ACC112 (cell line): ENCODE data around the gene CREB1.
A peak's percentile ranks its signal among the peaks of the same experiment; 100 is the strongest.

Experiments used
- H2AFZ ChIP-seq: fragments of 200-600 bp; sonication (generic); one replicate; pipeline ENCODE4 v1.6.0; 2017; ENCODE audit warnings: antibody characterized with exemption, low read length; ENCODE audit not compliant: unreplicated experiment
- H3K27ac ChIP-seq: fragments of 200-600 bp; sonication (generic); 2 replicates; pipeline ENCODE4 v1.5.1; 2014; ENCODE audit warnings: low read depth, mild to moderate bottlenecking, antibody characterized with exemption, low read length, moderate library complexity
- H3K27me3 ChIP-seq: fragments of 200-600 bp; sonication (generic); 2 replicates; pipeline ENCODE4 v1.6.1; 2014; ENCODE audit warnings: mild to moderate bottlenecking, antibody characterized with exemption, low read length, moderate library complexity, mixed read lengths; ENCODE audit not compliant: insufficient read depth
- H3K36me3 ChIP-seq: fragments of 200-600 bp; sonication (generic); 2 replicates; pipeline ENCODE4 v1.6.1; 2016; ENCODE audit warnings: mild to moderate bottlenecking, antibody characterized with exemption, low read length, moderate library complexity, mixed read lengths; ENCODE audit not compliant: insufficient read depth
- H3K4me1 ChIP-seq: fragments of 200-600 bp; sonication (generic); one replicate; pipeline ENCODE4 v1.6.1; 2016; ENCODE audit warnings: low read length, mixed read lengths; ENCODE audit not compliant: insufficient read depth, unreplicated experiment, control insufficient read depth
- H3K4me3 ChIP-seq: fragments of 200-600 bp; sonication (generic); 2 replicates; pipeline ENCODE4 v1.5.1; 2014; ENCODE audit warnings: mild to moderate bottlenecking, low read depth, low read length
- H3K79me2 ChIP-seq: fragments of 200-600 bp; sonication (generic); one replicate; pipeline ENCODE4 v1.6.0; 2016; ENCODE audit warnings: low read length; ENCODE audit not compliant: control insufficient read depth, unreplicated experiment, insufficient read depth

CREB1 gene

GRCh38 chr2:207614824-207615223 lies 85.1 kb downstream of the CREB1 start:
- Histone ChIP-seq H3K27me3 (no peaks in the 10 kb centered on the region), H3K36me3 (peaks cover 11% of the 10 kb centered on the region)

DNA sequence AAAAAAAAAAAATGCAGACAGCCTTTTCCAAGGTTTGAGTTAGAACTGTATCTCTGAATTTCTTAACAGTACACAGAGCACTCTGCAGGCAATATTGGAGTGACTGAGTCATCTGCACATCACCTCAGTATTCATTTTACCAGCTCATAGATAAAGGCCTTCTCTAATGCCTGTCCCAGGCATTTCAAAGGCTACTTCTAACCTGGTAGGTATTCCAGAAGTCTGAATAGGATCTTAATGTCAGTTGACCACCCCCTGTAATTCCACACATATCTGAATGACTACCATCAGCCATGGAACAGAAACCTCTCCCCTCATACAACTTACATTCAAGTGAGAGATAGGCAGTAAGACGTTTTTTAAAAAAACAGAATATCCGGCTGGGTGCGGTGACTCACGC lies 86.4 kb downstream of the CREB1 start:
- Histone ChIP-seq H3K79me2 (no peaks in the 10 kb centered on the region), H3K27me3 (no peaks in the 10 kb centered on the region), H3K4me1 (peaks cover 25% of the 10 kb centered on the region), H2AFZ (no peak overlapping the region), H3K36me3 (peaks cover 11% of the 10 kb centered on the region), H3K4me3 (no peak overlapping the region), H3K27ac (peak overlapping the region; percentile 96)

More at GRCh38 chr2:207614824-207615223, 85.1 kb downstream of the CREB1 start:
- H3K27ac ChIP-seq, result no peak overlapping the region
- H2AFZ ChIP-seq, result no peak overlapping the region
- H3K79me2 ChIP-seq, result no peaks in the 10 kb centered on the region
- no peak overlapping the region for H3K4me3 ChIP-seq
- H3K4me1 ChIP-seq, result peaks cover 25% of the 10 kb centered on the region

DNA sequence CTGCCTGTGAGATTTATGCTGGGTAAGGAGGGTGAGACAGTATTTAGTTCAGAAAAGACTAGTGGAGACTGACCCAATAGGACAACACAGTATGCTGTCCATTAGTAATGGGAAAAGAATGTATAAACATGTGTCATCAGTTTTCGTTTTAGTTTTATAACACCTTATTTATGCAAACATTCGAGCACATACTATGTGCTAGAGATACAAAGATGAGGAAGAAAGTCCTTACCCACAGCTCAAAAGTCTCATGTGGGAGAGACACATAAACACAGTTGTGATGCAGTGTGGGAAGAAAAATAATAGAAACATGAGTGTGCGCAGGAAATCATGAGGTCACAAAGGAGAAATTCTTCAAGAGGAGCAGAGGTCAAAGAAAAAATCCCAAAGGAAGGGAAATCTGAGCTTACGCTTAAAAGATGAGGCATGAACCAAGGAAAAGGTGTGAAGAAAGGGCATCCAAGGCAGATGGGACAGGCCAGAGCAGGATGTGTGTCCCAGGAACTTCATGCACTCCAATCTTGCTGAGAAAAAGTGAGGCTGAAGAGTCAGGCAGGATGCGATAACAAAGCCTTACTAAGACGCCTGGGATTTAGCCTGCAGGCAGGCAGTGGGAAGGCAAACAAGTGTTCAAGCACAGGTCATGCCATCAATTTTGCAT lies 87.4 kb downstream of the CREB1 start:
- peak overlapping the region; percentile 31 for H2AFZ ChIP-seq
- peaks cover 11% of the 10 kb centered on the region for H3K36me3 ChIP-seq
- H3K27me3 ChIP-seq, result no peaks in the 10 kb centered on the region
- H3K79me2 ChIP-seq, result no peaks in the 10 kb centered on the region
- H3K4me1 ChIP-seq, result peaks cover 25% of the 10 kb centered on the region
- peak overlapping the region; percentile 96 for H3K27ac ChIP-seq
- peak overlapping the region; percentile 42 for H3K4me3 ChIP-seq

DNA sequence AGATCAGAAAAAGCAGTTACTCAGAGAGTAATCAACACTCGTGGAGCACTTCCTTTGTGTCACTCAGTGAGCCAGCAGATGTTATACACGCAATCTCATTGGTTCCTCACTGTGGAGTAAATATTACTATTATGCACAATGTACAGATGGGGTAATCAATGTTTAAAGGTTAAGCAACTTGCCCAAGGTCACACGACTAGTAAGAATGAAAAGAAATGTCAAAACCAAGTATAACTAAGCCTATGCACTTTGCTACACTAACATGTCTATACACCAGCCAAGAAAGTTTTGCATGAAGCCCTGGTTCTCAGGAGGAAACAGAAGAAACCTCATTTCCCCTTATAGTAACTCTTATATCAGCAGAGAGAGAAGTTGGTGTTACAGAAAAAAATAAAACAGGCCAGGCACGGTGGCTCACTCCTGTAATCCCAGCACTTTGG lies 90.0 kb downstream of the CREB1 start:
- Histone ChIP-seq H3K36me3 (peaks cover 6% of the 10 kb centered on the region), H2AFZ (no peak overlapping the region), H3K27me3 (no peaks in the 10 kb centered on the region), H3K27ac (no peak overlapping the region), H3K4me1 (peaks cover 32% of the 10 kb centered on the region), H3K79me2 (peaks cover 8% of the 10 kb centered on the region), H3K4me3 (no peak overlapping the region)

- peaks cover 8% of the 10 kb centered on the region for H3K79me2 ChIP-seq
- H3K27ac ChIP-seq, result no peak overlapping the region
- no peaks in the 10 kb centered on the region for H3K27me3 ChIP-seq
- H2AFZ ChIP-seq, result no peak overlapping the region
- H3K4me1 ChIP-seq, result peaks cover 23% of the 10 kb centered on the region
- peaks cover 3% of the 10 kb centered on the region for H3K36me3 ChIP-seq
- H3K4me3 ChIP-seq, result no peak overlapping the region
Observed at GRCh38 chr2:207621501-207622039, 91.8 kb downstream of the CREB1 start.

DNA sequence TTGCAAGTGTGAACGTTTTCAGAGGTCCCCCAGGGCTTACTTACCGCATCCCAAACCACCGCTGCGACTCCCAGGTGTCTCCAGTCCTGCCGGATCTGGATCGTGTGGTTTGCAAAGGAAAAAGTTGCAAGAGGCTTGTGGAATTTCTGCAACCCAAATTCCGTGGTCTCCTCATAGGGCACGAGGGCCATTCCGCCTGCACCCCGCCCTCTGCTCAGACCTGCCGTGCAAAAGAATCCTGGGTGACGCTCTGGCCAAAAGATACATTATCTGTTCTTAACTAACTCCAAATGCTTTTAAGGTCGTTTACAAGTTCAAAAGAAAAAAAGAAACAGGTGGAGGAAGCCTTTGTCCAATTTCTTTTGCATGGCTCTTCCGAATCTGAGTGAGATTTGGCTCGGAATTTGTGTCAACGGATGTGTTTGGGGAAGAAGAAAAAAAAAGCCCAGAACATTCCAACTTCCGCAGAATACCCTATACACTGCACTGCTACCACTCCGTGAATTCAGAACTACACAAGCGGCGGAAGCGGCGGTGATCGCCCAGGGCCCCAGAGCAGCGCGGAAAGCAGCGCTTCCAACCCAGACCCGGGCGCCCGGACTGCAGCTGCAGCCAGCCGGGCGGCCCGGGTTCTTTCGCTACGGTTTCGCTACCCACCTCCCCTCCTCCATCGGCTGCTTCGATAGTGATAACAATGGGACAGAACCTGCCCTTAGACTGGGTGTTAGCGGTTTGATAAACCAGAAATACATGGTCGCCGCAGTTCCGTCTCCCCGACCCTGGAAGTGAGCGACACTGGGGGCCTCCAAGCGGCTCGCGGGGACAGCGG lies 94.6 kb downstream of the CREB1 start:
- peaks cover 7% of the 10 kb centered on the region for H3K4me1 ChIP-seq
- peak overlapping the region; percentile 88 for H3K4me3 ChIP-seq
- H3K27ac ChIP-seq, result peak overlapping the region; percentile 72

DNA sequence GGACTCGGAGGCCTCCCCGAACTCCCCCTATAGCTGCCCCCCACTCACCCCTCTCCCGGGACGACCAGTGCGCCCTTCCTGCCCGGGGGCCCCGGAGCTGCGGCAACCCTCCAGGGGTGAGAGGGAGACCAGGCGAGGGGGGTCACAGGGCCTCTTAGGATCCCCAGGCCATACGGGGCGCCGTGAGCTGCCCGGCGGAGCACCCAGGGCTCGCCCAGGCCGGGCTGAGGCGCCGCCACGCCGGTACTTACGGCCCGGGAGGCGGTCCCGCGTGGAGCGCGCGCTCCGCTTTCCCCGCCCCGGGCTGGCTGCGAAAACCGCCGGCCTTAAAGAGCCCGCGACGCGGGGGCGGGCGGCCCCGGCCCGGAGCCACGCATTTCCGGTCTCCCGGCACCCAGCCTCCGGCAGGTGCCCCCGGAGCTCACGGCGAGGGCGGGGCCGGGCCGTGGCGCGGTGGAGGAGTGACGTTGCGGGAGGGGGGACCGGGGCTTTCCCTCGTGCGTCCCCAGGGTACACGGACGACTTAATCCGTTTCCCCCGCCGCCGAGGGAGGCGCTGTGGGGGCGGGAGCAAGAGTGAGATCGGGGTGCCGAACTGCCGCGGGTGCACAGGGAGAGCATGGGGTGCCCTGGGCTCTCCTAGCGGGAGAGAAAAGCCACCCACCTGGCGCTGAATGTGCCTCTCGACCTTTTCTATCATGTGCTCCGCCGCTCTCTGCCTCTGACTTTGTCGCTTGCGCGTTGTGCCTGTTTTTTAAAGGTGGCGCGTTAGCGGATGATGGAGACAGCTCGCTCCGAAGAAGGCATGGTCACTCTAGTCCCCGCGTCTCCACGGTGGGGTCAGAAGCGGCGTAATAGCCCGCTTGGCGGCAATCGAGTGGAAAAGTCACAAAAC lies 95.5 kb downstream of the CREB1 start, which contains the start of gene METTL21A:
Gene METTL21A, minus strand, starts transcription at position 381 of the 894 bp plus-strand sequence. CDS start 1,019 bp downstream, outside the sequence.
- Histone ChIP-seq H3K4me1 (peaks cover 7% of the 10 kb centered on the region), H2AFZ (peak within 1 kb of the TSS; percentile 98), H3K79me2 (peaks cover 8% of the 10 kb centered on the region), H3K27ac (peak within 1 kb of the TSS; percentile 72), H3K36me3 (no peaks in the 10 kb centered on the region), H3K4me3 (peak within 1 kb of the TSS; percentile 88), H3K27me3 (no peaks in the 10 kb centered on the region)

More for the DNA sequence above, 94.6 kb downstream of the CREB1 start:
- H3K27me3 ChIP-seq, result no peaks in the 10 kb centered on the region
- H2AFZ ChIP-seq, result peak overlapping the region; percentile 91
- peaks cover 8% of the 10 kb centered on the region for H3K79me2 ChIP-seq
- peaks cover 3% of the 10 kb centered on the region; the same call in 1 of the 2 replicates for H3K36me3 ChIP-seq

GRCh38 chr2:207629553-207629952 lies 99.8 kb downstream of the CREB1 start:
- H3K4me1 ChIP-seq, result peaks cover 21% of the 10 kb centered on the region
- H3K27ac ChIP-seq, result no peak overlapping the region
- H3K36me3 ChIP-seq, result no peaks in the 10 kb centered on the region
- H3K27me3 ChIP-seq, result no peaks in the 10 kb centered on the region
- H2AFZ ChIP-seq, result no peak overlapping the region
- no peak overlapping the region for H3K4me3 ChIP-seq
- H3K79me2 ChIP-seq, result no peaks in the 10 kb centered on the region

GRCh38 chr2:207630491-207630890 lies 100.7 kb downstream of the CREB1 start:
- no peak overlapping the region for H3K4me3 ChIP-seq
- peaks cover 21% of the 10 kb centered on the region for H3K4me1 ChIP-seq
- H3K27me3 ChIP-seq, result no peaks in the 10 kb centered on the region
- H2AFZ ChIP-seq, result no peak overlapping the region
- no peaks in the 10 kb centered on the region for H3K36me3 ChIP-seq
- H3K79me2 ChIP-seq, result no peaks in the 10 kb centered on the region
- H3K27ac ChIP-seq, result no peak overlapping the region
